HG03520 (cell line): ENCODE results near the gene ATP6V0E2.

Experiments
- ATAC-seq: cut with Tn5 transposase; IDR thresholded peaks from one replicate; pipeline ENCODE4 v1.9.1; 2021; ENCODE audit warnings: mild to moderate bottlenecking, moderate library complexity; ENCODE audit not compliant: unreplicated experiment

Gene ATP6V0E2

DNA sequence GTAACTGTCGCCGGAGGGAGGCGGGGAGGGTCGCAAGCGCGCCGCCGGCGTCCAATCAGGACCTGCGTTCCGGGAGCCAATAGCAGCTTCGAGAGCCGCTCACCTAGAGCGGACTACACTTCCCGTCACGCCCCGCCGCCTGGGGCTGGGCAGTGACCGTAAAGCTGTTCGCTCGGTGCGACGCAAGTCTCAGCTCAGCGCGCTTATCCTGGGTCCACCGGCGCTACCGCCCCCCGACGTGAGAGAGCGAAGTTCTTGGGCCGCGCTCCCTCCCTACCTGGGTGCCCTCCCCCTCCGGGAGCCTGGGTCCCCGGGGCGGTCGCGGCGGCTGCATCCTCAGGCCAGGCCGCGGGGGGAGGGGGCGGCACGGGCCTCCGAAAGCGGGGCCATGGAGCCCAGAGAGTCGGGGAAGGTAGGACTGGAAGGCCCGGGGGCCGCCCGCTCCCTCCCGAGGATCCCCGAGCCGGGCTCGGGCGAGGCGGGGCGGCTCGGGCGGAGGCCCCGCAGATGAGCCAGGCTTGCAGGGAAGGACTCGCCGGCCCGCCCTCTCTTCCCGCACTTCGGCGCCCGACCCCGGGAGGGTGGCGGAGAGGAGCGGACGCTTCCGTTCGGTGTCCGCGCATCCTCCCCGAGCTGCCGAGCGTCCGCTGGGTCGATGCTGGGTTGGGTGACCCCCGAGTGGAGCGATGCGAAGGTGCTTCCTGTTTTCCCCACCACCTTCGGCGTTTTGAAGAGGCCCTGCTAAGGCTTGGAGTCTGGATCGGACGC, 35.4 kb upstream of the ATP6V0E2 start, which contains the start of gene ZNF862:
TSS of gene ZNF862 (plus strand) at position 152 of the 768 bp plus-strand sequence. CDS start at position 389, 237 bp downstream.
- ATAC-seq: peak; percentile 98

DNA sequence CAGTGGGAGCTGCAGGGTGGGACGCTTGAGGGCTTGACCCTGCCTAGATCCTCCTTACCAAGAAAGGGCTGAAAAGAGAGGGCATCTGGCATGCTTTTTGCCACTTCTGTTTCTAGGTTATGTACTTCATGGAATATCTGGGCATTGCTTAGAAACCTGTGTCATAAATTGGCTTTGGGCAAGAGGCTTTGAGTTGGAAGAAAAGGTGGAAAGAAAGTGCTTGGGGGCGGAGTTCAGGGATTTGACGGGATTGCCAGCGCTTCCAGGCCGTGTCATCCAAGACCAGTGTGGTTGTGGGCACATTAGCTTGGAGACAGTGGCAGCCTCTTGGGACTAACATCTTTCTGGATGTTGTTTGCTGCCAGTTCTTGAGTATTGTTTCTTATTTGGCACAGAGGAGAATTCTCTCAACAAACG, 34.8 kb upstream of the ATP6V0E2 start:
- no peak for ATAC-seq

DNA sequence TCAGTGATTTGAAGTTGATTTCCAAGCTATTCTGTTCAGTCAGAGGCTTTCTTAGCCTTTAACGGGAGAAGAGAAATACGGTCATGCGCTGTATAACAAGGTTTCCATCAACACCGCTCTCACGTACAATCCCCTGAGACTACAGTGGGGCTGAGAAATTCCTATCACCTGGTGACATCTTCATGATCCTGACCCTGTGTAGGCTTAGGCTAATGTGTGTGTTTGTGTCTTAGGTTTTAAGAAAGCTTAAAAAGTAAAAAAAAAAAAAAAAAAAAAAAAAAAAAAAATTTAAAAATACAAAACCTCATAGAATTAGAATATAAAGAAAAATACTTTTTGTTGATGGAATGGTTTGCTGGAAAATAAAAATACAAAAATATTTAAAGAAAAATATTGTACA, 33.8 kb upstream of the ATP6V0E2 start:
- no peak for ATAC-seq

DNA sequence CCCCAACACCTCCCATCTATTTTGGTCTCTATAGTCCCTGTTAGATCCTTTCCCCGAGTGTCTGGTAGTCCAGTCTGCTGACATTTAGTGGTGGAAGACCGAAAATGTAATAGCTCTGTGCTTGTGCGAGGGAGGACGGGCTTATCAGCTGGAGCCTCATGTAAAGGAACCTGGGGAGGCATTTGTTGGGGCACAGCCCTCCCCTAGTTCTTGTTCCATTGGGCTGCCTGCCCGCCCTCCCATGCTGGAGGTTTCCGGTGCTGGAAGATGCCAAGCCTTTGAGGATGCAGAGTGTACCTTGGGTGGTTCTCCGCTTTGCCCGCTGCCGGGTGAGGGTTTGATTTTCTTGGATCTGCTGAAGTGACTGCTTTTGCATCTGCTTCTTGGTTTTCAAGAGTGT, 30.2 kb upstream of the ATP6V0E2 start:
- no peak for ATAC-seq

DNA sequence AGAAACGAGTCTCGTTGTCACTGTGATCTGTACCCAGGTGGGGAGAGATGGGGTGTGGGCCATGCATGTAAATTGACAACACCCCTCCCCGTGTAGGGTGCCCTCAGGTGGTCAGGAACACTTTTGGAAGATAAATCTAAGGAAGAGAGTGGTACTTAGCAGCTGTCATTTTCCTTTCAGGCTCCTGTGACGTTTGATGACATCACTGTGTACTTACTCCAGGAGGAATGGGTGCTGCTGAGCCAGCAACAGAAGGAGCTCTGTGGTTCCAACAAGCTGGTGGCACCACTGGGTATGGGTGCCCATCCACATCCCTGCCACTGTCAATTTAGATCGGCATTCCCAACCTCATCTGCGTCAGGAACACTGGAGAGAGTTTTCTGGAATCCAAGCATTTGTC, 29.3 kb upstream of the ATP6V0E2 start:
- no peak for ATAC-seq

DNA sequence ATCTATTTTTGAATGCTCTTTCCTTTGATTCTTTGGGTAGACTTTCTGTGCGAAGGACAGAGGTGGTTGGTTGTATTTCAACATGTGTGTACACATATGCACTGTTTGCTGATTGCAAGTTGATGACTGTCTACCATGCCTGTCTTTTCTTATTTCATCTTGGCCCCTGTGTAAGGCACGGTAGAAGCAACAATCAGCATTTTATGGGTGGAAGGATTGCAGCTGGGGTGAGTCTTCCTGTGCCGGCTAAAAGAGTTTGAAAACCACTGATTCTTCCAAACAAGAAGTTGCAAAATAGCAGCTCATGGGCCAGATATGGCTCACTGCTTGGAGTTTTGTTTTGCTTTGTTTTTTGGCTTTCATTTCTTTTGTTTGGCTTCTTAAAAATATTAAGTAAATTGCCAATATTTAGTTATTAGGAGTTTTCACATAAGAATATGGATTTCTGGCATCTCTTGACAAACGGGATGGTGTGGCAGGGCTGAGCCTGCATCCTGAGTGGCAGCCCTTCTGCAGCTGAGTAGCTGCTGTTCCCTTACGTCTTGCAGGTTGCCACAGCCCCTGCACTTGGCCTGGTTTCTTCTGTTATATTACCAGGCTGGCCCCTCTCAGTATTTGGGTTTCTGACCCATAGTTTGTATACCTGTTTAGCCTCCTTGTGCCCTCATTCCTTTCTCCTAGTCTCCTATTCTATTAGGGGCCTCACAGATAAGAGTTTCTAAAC, 28.4 kb upstream of the ATP6V0E2 start:
- no peak for ATAC-seq

DNA sequence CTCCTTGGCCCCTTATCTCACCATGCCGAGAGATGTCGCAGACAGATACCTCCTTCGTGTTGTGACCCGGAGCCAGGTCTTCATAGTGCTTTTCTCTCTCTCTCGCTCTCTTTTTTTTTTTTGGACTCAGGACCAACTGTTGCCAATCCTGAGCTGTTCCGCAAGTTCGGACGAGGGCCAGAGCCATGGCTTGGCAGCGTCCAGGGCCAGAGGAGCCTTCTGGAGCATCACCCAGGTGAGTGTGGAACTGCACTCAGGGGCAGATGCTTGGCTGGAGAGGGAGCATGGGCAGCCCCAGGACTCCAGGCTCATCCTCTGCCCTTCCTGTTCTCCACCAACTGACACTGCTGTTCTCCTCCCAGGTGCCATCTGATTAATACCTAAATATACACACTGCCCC, 27.7 kb upstream of the ATP6V0E2 start:
- no peak for ATAC-seq

DNA sequence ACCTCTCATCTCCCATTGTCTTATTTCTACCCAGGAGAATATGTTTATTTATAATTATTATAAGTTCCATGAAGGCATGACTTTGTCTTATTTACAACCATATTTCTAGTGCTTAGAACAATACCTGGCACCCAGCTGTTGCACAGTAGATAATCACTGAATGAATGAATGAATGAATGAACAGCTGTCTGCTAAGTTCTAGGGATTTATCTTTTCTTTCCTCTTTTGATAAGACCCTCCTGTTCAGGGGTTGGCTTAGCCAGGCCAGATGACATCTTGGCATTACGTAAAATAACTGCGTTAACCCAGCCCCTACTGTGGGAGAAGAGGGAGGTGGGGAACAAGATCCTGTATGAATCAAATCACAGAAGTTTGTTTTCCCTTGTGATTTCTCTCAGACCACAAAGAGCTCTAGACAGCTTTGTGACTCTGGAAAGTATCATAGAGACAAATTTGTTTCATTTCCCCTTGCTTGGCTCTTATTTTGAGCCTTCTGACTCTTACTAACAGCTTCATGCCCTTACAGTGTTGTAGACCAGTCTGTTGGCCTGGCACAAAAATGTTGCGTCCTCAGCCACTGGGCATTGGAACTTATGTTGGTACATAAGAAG, 27.2 kb upstream of the ATP6V0E2 start:
- ATAC-seq: no peak

DNA sequence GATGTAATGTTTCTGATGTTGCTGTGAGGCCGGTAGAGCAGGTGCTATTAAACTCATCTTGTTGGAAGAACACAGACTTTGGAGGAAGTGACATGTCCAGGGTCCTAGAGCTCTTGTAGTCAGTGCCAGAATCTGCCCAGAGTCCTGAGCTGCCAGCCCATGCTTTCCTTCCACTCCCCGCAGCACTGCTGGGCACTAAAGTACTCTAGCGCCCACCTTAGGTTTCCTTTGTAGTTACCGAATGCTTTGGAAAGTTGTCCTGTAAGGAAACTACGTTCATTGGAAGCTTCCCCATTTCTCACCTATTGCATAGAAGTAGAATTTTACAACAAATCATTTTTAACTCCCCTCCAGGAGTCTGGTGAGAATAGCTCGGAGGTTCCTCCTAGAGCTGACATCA, 24.6 kb upstream of the ATP6V0E2 start:
- no peak for ATAC-seq

DNA sequence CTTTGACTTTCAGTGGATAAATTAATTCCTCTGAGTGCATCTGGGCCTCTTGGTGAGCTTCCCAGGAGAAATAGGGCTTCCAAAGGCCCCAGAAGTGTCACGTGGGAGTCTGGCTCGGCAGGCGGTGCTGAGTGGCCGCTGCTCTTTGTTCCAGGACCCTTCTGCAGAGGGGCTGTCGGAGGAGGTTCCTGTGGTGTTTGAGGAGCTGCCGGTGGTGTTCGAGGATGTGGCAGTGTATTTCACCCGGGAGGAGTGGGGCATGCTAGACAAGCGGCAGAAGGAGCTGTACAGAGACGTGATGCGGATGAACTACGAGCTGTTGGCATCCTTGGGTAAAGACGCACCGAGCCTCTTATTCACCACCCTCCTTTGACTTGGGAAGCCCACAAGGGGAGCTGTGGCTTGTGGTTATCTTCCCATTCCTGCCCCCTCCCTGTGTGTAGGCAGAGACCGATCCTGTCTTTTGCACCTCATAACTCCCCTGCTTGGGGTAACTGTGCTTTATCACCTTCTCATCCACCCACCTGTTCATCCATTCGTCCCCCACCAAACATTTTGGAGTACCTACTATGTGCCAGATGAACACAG, 23.7 kb upstream of the ATP6V0E2 start:
- ATAC-seq: no peak

DNA sequence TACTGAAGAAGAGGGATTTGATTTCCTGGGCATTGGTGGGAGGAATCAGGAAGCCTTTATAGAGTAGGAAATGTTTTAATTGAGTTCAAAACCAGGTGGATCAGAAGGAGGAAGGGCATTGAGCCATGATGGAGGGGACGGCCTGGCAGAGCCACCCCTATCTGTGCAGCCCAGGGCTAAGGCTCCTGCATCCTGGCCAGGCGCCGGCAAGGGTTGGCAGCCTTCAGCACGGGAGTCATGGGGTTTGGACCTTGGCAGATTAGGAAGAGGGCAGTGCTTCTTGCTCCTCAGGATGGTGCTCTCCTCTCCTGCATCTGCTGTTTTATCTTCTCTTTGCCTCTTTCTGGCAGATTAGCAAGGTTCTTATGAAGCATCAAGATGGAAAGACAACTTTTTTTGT, 23.1 kb upstream of the ATP6V0E2 start:
- ATAC-seq: no peak

DNA sequence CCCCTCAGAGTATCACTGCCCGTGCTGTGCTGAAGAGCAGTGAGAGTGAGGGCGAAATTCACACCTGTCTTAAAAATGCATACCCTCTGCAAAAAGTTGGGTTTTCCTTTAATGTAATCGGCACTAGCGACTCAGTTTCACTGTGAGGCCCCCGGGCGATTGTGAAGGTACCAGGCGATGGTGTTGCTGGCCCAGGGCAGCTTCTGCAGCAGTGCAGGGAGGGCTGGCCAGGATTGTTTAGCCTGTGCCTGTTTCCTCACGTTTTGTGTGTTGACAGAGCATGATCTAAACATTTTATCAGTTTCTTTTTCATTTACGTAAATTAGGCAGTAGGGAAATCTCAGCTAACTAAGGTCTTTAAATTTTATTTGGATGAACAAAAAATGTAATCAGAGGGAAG, 22.3 kb upstream of the ATP6V0E2 start:
- ATAC-seq: no peak

DNA sequence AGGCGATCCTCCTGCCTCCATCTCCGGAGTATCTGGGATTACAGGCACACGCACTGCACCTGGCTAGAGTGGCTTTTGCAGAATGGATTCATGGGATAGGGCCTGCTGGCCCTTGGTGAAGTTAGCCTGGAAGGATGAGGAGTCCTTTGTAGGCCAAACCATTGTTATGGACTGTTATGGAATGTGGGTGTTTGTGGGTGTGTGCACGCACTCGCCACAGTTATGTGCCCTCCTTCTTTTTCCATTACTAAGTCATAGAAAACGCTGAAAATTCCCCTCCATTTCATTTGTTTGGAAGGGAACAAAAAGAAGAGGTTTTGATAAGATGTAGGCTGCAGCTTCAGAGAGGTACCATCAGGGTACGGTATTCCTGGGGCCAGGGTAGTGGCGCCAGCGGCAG, 20.6 kb upstream of the ATP6V0E2 start:
- ATAC-seq: no peak

DNA sequence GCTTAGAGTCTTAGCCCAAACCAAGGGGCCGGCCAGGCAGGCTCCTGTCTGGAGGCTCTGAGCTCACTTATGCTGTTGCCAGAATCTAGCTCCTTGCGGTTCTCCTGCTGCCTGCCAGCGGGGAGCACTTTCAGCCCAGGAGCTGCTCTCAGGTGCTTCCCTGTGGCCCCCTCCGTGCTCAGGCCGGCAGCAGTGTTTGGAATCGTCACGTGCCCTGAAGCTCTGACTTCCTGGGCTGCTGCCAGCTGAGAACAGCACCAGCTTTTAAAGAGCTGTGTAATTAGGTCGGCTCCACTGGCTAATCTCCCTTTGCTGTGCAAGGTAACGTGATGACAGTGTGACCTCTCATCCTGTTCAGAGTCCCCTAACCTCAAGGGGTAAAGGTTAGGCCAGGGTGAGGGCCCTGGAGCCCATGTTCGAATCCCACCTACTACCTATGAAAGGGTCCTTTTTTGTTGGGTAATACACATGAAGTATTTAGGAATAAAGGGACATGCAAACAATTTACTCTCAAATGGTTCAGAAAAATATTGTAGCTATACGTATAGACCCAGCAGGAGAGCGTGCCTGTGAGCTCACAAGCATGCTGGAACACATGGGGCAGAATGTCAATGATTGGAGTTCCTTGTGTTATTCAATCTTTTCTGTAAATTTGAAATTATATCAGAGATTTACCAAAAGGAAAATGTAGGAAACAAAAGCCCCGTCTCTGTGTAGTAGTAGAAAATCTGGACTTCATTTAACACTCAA, 19.0 kb upstream of the ATP6V0E2 start:
- no peak for ATAC-seq

DNA sequence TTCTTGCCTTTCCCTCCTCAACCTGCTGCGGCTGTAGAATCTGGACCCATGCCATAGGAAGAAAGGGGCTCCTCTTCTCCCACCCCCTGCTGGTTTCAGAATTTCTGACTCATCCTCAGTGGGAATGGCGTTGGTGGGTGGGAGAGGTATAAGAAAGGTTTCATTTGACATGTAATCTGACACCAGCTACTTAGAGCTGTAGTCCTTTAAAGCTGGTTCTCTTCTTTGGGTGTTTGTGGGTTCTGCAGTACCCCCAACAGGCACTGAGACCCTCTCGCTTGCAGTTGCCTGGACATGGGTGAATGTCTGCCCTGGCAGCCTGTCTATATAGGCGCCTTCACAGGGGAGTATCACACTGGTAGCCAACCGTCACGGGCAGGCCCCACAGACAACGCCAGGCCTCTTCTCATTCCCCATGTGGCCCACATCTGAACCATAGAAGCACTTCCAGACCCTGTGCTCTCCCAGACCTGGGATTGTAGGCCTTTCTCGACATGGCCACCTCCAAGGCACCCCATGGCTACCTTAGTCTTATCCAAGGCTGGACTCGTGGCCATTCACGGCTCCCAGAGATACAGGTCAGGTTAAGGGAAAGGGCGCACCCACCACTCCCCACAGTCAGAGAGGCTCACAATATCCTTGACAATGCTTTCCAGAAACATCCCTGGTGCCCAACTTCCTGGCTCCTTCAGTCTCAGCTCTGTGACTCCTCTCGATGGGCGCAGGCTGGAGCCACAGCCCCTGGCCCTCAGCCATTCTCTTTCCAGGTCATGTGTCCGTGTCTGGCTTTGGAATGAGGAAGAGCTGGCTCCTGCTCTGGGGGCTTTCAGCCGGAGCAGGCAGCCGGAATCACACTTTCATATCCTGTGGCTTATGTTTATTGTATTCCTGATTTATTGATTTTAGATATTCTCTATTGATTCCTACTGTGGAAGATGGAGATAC, 18.1 kb upstream of the ATP6V0E2 start:
- ATAC-seq: no peak

DNA sequence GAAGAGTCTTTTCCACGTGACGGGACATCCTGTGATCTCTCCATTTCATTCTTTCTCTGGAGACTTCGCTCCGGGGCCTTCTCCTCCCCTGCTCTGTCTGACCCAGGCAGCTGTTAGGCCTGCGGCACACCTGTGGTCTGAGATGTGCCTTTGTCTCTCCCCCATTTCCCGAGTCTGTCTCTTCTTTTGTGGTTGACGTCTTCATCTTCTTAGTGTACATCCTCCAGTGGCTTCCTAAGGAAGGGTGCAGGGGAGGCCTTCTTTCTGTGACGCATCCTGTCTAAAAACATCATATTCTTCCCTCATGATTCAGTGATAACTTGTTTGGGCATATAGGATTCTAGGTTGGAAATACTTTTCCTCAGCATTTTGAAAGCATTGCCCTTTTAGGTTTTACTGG, 17.2 kb upstream of the ATP6V0E2 start:
- no peak for ATAC-seq

DNA sequence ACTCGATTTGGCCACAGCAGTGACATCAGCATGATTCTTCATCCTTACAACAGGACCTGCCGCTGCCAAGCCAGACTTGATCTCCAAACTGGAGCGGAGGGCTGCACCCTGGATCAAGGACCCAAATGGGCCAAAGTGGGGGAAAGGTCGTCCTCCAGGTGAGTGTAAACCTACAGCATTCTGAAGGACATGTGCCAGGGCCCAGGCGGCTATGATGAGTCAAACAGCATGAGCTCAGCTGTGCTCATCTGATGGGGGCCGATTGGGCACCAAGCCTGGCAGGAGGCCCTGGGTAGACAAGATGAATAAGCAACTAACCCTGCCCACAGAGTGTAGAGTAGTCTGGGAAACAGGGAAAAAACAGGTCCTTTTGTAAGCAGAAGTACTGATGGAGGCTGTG, 14.4 kb upstream of the ATP6V0E2 start:
- no peak for ATAC-seq

DNA sequence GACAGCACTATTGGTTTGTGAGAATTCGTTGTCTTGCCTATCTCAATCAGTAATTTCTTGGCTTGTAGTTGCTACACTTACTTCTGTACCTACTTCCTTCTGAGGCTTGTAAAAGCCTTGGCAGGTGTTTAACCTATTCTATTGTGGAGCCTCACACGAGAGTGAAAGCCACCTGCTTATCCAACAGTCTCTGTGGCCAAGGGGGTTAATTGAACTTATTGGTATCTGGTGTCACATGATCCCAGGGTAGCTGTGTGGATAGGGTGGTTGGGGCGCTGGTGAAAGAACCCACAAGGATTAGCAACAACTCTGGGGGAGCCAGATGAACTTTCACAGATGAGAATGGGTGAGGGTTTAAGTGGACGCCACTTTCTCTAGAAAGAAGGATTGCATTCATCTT, 13.9 kb upstream of the ATP6V0E2 start:
- ATAC-seq: no peak

DNA sequence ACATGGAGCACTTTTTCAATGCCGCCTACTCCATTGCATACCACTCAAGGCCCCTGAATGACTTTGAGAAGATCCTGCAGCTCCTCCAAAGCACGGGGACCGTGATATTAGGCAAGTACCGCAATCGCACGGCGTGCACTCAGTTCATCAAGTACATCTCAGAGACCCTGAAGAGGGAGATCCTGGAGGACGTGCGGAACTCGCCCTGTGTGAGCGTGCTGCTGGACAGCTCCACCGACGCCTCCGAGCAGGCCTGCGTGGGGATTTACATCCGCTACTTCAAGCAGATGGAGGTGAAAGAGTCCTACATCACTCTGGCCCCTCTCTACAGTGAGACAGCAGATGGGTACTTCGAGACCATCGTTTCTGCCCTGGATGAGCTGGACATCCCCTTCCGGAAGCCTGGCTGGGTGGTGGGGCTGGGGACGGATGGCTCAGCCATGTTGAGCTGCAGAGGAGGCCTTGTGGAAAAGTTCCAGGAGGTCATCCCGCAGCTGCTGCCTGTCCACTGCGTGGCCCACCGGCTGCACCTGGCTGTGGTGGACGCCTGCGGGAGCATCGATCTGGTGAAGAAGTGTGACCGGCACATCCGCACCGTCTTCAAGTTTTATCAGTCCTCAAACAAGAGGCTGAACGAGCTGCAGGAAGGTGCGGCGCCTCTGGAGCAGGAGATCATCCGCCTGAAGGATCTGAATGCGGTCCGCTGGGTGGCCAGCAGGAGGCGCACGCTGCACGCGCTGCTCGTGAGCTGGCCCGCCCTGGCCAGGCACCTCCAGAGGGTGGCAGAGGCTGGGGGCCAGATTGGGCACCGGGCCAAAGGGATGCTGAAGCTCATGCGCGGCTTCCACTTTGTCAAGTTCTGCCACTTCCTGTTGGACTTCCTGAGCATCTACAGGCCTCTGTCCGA, 12.7 kb upstream of the ATP6V0E2 start:
- no peak for ATAC-seq
